ENCODE measurements around the gene SHB. TPM values are rescaled to one million over a fixed set of nuclear protein-coding genes. Genes with fewer than 3 reads are reported as not detected.

The SHB gene
- total RNA-seq, 1 experiment from 2014 or later = 12.2 TPM

GRCh38 chr9:38082446-38083287 lies 13.6 kb upstream of the SHB start (continued):
- no peak for TF ChIP-seq ATF3 (CRISPR knock-in tag; conservative IDR thresholded peaks at IDR 0.05)
- no peak for TF ChIP-seq ATF6 (CRISPR knock-in tag; IDR thresholded peaks at IDR 0.05)
- TF ChIP-seq MLX (CRISPR knock-in tag; IDR thresholded peaks at IDR 0.05) = no peak
- no peak for TF ChIP-seq FOXK1 (CRISPR knock-in tag; IDR thresholded peaks at IDR 0.05)
- no peak for TF ChIP-seq FOXJ3 (CRISPR knock-in tag; IDR thresholded peaks at IDR 0.05; ENCODE audit: borderline replicate concordance)

- Mint-ChIP-seq H3K27ac (no peak overlapping the region), H3K36me3 (no peaks in the 10 kb centered on the region), H3K4me1 (peaks cover 16% of the 10 kb centered on the region), H3K9me3 (peaks cover 7% of the 10 kb centered on the region), H3K27me3 (ENCODE audit: low read depth) (no peaks in the 10 kb centered on the region; the same call in 1 of the 2 replicates), H3K4me3 (no peak overlapping the region)
- no peak for TF ChIP-seq RELA (CRISPR knock-in tag; IDR thresholded peaks at IDR 0.05; ENCODE audit: borderline replicate concordance)
- no peak for TF ChIP-seq ATF2 (CRISPR knock-in tag; IDR thresholded peaks at IDR 0.05; ENCODE audit: borderline replicate concordance, low read depth)
- TF ChIP-seq CDX4 (CRISPR knock-in tag; IDR thresholded peaks at IDR 0.05; ENCODE audit: borderline replicate concordance) = no peak
- no peak for TF ChIP-seq AR (CRISPR knock-in tag; IDR thresholded peaks at IDR 0.05)
- TF ChIP-seq ZNF263 (CRISPR knock-in tag; IDR thresholded peaks at IDR 0.05; ENCODE audit: low read depth) = no peak
- TF ChIP-seq E2F5 (CRISPR knock-in tag; IDR thresholded peaks at IDR 0.05) = no peak
- TF ChIP-seq MYBL2 (CRISPR knock-in tag; IDR thresholded peaks at IDR 0.05) = no peak
- TF ChIP-seq ATF3 (CRISPR knock-in tag; conservative IDR thresholded peaks at IDR 0.05) = no peak
- no peak for TF ChIP-seq FOXJ3 (CRISPR knock-in tag; IDR thresholded peaks at IDR 0.05; ENCODE audit: borderline replicate concordance)
- no peak for TF ChIP-seq NFYB (CRISPR knock-in tag; conservative IDR thresholded peaks at IDR 0.05; ENCODE audit: low read depth)
- no peak for TF ChIP-seq SOX15 (CRISPR knock-in tag; IDR thresholded peaks at IDR 0.05)
- ChIA-PET POLR2A (no interaction called here), CTCF (interaction anchor here (0.9 kb wide), 1 partner anchor 64 kb away, joined by 4 read pairs; no protein-coding TSS in a partner anchor)
- ATAC-seq (no peak), DNase-seq (ENCODE audit: low spot score) (no peak)
Observed at GRCh38 chr9:38081356-38082108, 12.5 kb upstream of the SHB start.

Data from WTC11 (cell line).